ENCODE results near the gene NRTN.

GRCh38 chr19:5814852-5815246, 10.0 kb downstream of the NRTN start:
- no peak for TF ChIP-seq PPARA (CRISPR knock-in tag; IDR thresholded peaks at IDR 0.05; ENCODE audit: borderline replicate concordance)
- no peak for TF ChIP-seq ZNF565 (CRISPR knock-in tag; conservative IDR thresholded peaks at IDR 0.05; ENCODE audit: low read depth)
- TF ChIP-seq CSDC2 (CRISPR knock-in tag; IDR thresholded peaks at IDR 0.05), result no peak
- no peak for TF ChIP-seq RARB (CRISPR knock-in tag; IDR thresholded peaks at IDR 0.05)
- no peak for TF ChIP-seq ARNTL (CRISPR knock-in tag; IDR thresholded peaks at IDR 0.05; ENCODE audit: borderline replicate concordance, low read depth)
- no peak for TF ChIP-seq ZFP3 (CRISPR knock-in tag; IDR thresholded peaks at IDR 0.05)
- TF ChIP-seq ZC3H10 (CRISPR knock-in tag; IDR thresholded peaks at IDR 0.05), result no peak
- TF ChIP-seq ZFP30 (CRISPR knock-in tag; IDR thresholded peaks at IDR 0.05), result no peak
- no peak for TF ChIP-seq CSRNP3 (CRISPR knock-in tag; IDR thresholded peaks at IDR 0.05)
- TF ChIP-seq TCF4 (CRISPR knock-in tag; IDR thresholded peaks at IDR 0.05; ENCODE audit: borderline replicate concordance), result no peak
- TF ChIP-seq PATZ1 (CRISPR knock-in tag; IDR thresholded peaks at IDR 0.05; ENCODE audit: borderline replicate concordance), result no peak
- no peak for TF ChIP-seq CREB5 (CRISPR knock-in tag; IDR thresholded peaks at IDR 0.05; ENCODE audit: low read depth)
- TF ChIP-seq GLIS3 (CRISPR knock-in tag; IDR thresholded peaks at IDR 0.05), result no peak
- TF ChIP-seq ESRRG (CRISPR knock-in tag; IDR thresholded peaks at IDR 0.05), result no peak

Data from SK-N-SH treated with all-trans-retinoic acid at 6 μM for 48 hours (cell line).